ENCODE data around the gene VWA3B. TPM values are rescaled to one million over a fixed set of nuclear protein-coding genes. Genes with fewer than 3 reads are reported as not detected.

Gene VWA3B
- total RNA-seq, 4 donors from 2014 or later = 0.12 to 2.5 TPM; not detected in 2

DNA sequence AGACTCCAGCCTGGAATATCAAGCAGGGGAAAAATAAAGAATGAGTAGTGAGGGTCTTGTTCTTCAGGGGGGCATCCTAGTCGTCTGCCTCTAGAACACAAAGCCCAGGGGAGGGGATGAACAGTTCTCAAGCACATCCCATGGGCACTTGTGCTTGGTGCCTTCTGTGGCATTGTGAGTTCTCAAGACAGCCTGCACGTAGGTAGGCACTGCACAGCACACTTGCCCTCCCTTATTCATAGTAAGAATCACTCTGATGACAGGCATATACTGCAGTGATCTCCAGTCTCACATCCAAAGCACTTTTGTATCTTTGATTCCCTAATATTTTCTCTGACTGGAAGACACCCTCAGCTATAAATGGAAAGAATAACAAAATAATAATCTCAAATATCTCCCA, 154.6 kb downstream of the VWA3B start:
- no peak for DNase-seq (ENCODE audit: low spot score in 2 of 2)
- 65 to 66% methylated on average over 2 of the region's 2 CpGs for WGBS, 2 donors
- TF ChIP-seq POLR2A (IDR thresholded peaks at IDR 0.05) = no peak
- TF ChIP-seq, protein P1, sequence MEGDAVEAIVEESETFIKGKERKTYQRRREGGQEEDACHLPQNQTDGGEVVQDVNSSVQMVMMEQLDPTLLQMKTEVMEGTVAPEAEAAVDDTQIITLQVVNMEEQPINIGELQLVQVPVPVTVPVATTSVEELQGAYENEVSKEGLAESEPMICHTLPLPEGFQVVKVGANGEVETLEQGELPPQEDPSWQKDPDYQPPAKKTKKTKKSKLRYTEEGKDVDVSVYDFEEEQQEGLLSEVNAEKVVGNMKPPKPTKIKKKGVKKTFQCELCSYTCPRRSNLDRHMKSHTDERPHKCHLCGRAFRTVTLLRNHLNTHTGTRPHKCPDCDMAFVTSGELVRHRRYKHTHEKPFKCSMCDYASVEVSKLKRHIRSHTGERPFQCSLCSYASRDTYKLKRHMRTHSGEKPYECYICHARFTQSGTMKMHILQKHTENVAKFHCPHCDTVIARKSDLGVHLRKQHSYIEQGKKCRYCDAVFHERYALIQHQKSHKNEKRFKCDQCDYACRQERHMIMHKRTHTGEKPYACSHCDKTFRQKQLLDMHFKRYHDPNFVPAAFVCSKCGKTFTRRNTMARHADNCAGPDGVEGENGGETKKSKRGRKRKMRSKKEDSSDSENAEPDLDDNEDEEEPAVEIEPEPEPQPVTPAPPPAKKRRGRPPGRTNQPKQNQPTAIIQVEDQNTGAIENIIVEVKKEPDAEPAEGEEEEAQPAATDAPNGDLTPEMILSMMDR (IDR thresholded peaks at IDR 0.05) = no peak
- H3K4me3 ChIP-seq (ENCODE audit: low read depth, poor library complexity, severe bottlenecking) = no peak overlapping the region
- intact Hi-C loops (cut with DNase I; ENCODE audit: low total_unique reads) = no loop called here

DNA sequence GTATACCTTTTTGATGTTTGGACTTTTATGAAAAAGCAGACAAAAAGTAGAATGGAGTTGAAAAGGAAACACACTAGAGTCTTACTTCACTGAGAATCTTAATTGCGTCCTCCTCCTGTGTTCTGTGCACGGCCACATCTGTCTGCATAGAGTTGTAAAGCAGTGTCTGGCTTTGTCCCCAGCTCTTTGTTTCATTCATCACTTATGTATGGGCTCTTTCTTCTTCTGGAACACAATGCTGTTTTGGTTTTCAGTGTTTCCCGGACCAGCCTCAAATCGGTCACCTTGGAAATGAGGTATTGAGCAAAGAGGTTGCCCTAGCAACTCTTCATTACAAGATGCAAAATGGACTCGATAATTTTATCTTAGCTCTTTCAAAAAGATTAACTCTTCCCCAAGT, 155.0 kb downstream of the VWA3B start:
- no peak for TF ChIP-seq POLR2A (IDR thresholded peaks at IDR 0.05)
- TF ChIP-seq, protein P1 (IDR thresholded peaks at IDR 0.05) = no peak
- H3K4me3 ChIP-seq (ENCODE audit: low read depth, poor library complexity, severe bottlenecking) = no peak overlapping the region
- whole genome bisulfite sequencing, 2 donors = 71 to 77% methylated on average over 5 of the region's 5 CpGs
- intact Hi-C loops (cut with DNase I; ENCODE audit: low total_unique reads) = no loop called here
- no peak for DNase-seq (ENCODE audit: low spot score in 2 of 2)

DNA sequence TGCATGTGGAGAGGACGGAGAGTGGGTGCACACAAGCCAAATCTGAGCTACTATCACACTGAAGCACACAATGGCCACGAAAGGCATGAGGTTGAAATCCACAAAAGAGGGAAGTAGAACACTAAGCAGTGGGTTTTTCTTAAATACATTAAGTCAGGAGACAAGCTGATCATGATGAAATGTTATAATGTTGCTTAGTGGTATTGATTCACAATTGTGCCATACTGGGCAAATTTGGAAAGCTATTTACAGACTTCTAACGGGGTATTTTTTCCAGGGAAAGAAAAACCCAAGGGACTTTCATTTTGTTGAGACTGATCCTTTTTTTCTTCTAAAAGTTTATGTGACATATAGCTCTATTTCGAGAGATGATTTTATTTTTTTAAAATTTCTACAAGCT, 158.5 kb downstream of the VWA3B start:
- intact Hi-C loops (cut with DNase I; ENCODE audit: low total_unique reads) = no loop called here
- whole genome bisulfite sequencing, 2 donors = 74% methylated on average over 4 of the region's 4 CpGs

DNA sequence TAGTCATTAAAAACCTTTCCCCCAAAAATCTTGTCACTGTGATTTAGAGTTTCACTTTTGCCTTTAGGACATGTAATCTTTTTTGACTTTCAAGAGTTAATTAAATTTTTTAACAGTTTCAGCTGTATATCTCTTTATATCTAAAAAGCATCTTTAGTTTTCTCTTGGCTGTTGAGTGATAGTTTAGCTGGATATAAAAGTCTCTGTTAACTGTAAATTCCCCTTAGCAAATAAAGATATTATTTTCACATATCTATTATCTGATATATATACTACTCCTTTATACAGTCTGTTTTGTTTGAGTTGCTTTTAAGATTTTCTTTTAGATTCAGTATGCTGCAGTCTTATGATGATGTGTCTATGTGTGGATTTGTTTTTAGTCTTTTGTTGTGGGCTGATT, 160.4 kb downstream of the VWA3B start:
- DNase-seq (ENCODE audit: low spot score in 2 of 2) = no peak

More for the DNA sequence above, 158.5 kb downstream of the VWA3B start:
- DNase-seq (ENCODE audit: low spot score in 2 of 2) = no peak
- no peak for TF ChIP-seq POLR2A (IDR thresholded peaks at IDR 0.05)
- TF ChIP-seq, protein P1 (IDR thresholded peaks at IDR 0.05) = no peak
- no peak overlapping the region for H3K4me3 ChIP-seq (ENCODE audit: low read depth, poor library complexity, severe bottlenecking)

DNA sequence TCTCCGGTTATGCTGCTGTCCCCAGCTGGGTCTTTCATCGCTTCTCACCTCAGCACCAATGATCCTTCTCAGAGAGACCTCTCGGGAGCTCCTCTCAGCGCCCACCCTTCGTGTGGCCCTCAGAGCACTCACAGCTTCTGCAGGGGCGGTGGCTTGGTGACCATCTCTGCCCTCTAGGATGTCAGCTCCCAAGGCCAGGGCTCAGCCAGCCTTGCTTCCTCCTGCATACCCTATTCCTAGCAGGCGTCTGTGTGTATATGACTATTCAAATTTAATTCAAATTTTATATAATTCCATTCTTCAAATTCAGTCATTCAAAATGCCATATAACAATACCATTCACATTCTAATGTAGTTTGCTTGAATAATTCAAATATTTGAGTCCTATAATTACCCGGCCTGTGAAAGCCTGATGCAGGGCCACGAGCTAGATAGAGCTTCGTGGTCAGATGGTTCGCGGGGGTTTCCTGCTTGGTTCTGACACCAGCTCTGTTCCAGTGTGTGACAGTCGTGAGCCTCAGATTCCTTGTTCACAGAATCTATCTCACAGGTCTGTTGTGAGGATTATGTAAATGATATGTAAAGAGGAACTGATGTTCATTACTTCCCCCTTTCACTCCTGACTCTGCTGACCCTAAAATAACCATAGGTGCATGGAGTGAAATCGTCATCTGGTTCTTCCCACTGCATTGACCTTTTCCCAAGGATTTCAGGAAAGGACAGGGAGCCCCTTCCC, 165.2 kb downstream of the VWA3B start:
- no peak overlapping the region for H3K4me3 ChIP-seq (ENCODE audit: low read depth, poor library complexity, severe bottlenecking)
- 87 to 88% methylated on average over 14 of the region's 14 CpGs for WGBS, 2 donors
- TF ChIP-seq, protein P1 (IDR thresholded peaks at IDR 0.05) = no peak
- TF ChIP-seq POLR2A (IDR thresholded peaks at IDR 0.05) = no peak
- intact Hi-C loops (cut with DNase I; ENCODE audit: low total_unique reads) = no loop called here
- DNase-seq (ENCODE audit: low spot score in 2 of 2) = no peak

More for the DNA sequence above, 160.4 kb downstream of the VWA3B start:
- no peak for TF ChIP-seq POLR2A (IDR thresholded peaks at IDR 0.05)
- TF ChIP-seq, protein P1 (IDR thresholded peaks at IDR 0.05) = no peak
- no peak overlapping the region for H3K4me3 ChIP-seq (ENCODE audit: low read depth, poor library complexity, severe bottlenecking)
- intact Hi-C loops (cut with DNase I; ENCODE audit: low total_unique reads) = no loop called here
